Breast epithelium (tissue), 3 donors: Measurements from ENCODE around the gene TTC28.

Experiments used
- POLR2A ChIP-seq: fragments of 450-650 bp; IDR thresholded peaks from one replicate; pipeline ENCODE4 v1.6.1; 2016; ENCODE audit warnings: antibody characterized with exemption, mild to moderate bottlenecking, moderate library complexity
- POLR2AphosphoS5 ChIP-seq, 3 donors: sonication (generic); formaldehyde crosslinking; IDR thresholded peaks; one replicate each; pipeline ENCODE4 v1.6.1; 2017; ENCODE audit warnings: antibody characterized with exemption in 3 of 3
- TF ChIP-seq, protein P1 (sequence below), 3 donors: fragments of 450-650 bp; IDR thresholded peaks; one replicate each; pipeline ENCODE4 v1.5.1; 2016 to 2017; ENCODE audit warnings: antibody characterized with exemption in 3 of 3, mild to moderate bottlenecking in 3 of 3, moderate library complexity in 3 of 3

DNA sequence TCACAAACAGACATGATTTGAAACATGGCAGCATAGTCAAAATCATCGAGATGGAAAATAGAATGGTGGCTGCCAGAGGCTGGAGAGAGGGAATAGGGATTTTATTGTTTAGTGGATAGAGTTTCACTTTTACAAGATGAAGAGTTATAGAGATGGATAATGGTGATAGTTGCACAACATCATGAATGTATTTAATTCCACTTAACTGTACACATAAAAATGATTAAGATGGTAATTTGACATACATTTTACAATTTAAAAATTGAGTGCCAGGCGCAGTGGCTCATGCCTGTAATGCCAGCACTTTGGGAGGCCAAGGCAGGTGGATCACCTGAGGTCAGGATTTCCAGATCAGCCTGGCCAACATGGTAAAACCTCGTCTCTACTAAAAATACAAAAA is 21.2 kb downstream of the TTC28 start:
- TF ChIP-seq POLR2A = no peak
- no peak for TF ChIP-seq POLR2AphosphoS5 (IDR thresholded peaks at IDR 0.05)
- TF ChIP-seq, protein P1, sequence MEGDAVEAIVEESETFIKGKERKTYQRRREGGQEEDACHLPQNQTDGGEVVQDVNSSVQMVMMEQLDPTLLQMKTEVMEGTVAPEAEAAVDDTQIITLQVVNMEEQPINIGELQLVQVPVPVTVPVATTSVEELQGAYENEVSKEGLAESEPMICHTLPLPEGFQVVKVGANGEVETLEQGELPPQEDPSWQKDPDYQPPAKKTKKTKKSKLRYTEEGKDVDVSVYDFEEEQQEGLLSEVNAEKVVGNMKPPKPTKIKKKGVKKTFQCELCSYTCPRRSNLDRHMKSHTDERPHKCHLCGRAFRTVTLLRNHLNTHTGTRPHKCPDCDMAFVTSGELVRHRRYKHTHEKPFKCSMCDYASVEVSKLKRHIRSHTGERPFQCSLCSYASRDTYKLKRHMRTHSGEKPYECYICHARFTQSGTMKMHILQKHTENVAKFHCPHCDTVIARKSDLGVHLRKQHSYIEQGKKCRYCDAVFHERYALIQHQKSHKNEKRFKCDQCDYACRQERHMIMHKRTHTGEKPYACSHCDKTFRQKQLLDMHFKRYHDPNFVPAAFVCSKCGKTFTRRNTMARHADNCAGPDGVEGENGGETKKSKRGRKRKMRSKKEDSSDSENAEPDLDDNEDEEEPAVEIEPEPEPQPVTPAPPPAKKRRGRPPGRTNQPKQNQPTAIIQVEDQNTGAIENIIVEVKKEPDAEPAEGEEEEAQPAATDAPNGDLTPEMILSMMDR (IDR thresholded peaks at IDR 0.05) = no peak
